ENCODE results near the gene SLC29A1.
A peak's percentile ranks its signal among the peaks of the same experiment; 100 is the strongest.
"Not testable (repeated sequence)": the region's sequence is repeated elsewhere in the genome, so short reads cannot be mapped to it uniquely, and the experiment has no call there.

The SLC29A1 gene

GRCh38 chr6:44224029-44224964 is 902 bp downstream of the SLC29A1 start:
- no peak for DNase-seq

- DNase-seq: no peak
These were observed 1.5 kb downstream of the SLC29A1 start for GRCh38 chr6:44224965-44225305.

GRCh38 chr6:44225579-44226325 is 2.4 kb downstream of the SLC29A1 start:
- no peak for DNase-seq

GRCh38 chr6:44226368-44227147 is 3.2 kb downstream of the SLC29A1 start:
- no peak for DNase-seq

- no peak for DNase-seq
These were observed 3.9 kb downstream of the SLC29A1 start for GRCh38 chr6:44227148-44227793.

- DNase-seq: no peak
These were observed 4.6 kb downstream of the SLC29A1 start for GRCh38 chr6:44228031-44228430.

GRCh38 chr6:44228433-44228832 is 5.0 kb downstream of the SLC29A1 start:
- no peak for DNase-seq

GRCh38 chr6:44228836-44229235 is 5.4 kb downstream of the SLC29A1 start:
- no peak for DNase-seq

- DNase-seq: no peak
These were observed 6.1 kb downstream of the SLC29A1 start for GRCh38 chr6:44229376-44230033.

GRCh38 chr6:44230034-44230675 is 6.8 kb downstream of the SLC29A1 start:
- no peak for DNase-seq

GRCh38 chr6:44231426-44231825 is 8.0 kb downstream of the SLC29A1 start:
- not testable (repeated sequence) for DNase-seq

GRCh38 chr6:44232676-44233566 is 9.5 kb downstream of the SLC29A1 start:
- no peak for DNase-seq

GRCh38 chr6:44233567-44234100 is 10.2 kb downstream of the SLC29A1 start:
- no peak for DNase-seq

- no peak for DNase-seq
These were observed 11.0 kb downstream of the SLC29A1 start for GRCh38 chr6:44234101-44235025.

- DNase-seq: no peak
These were observed 11.9 kb downstream of the SLC29A1 start for GRCh38 chr6:44235269-44235668.

GRCh38 chr6:44235891-44236516 is 12.6 kb downstream of the SLC29A1 start:
- no peak for DNase-seq

GRCh38 chr6:44237021-44237812 is 13.8 kb downstream of the SLC29A1 start:
- peak; percentile 79 for DNase-seq
